Measurements from ENCODE around the gene GSE1. TPM values are rescaled to one million over a fixed set of nuclear protein-coding genes. Genes with fewer than 3 reads are reported as not detected.

GSE1 gene
- total and polyA plus RNA-seq, 2 of the 13 experiments (the other 11 are each of a cell fraction or from before 2014, with no cell fraction given): 16.1 to 31.2 TPM

DNA sequence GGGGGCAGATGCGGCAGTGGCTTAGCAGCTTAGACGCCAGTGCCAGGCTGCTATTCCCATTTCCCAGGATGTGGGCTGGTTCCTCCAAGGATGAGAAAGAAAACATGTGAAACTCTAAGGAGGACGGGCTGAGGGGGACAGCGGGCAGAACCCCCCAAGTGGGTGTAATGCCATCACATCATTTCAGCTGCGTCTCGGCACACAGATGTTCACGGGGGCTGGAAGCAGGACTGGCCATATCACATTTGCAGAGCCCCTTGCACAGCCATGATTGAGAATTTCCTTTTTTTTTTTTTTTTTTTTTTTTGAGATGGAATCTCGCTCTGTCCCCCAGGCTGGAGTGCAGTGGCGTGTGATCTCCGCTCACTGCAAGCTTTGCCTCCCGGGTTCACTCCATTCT, 90.9 kb downstream of the GSE1 start:
- POLR2A ChIA-PET: no interaction called here
- H4K20me1 ChIP-seq (ENCODE audit: insufficient read depth, low read length): no peaks in the 10 kb centered on the region
- in situ Hi-C loops (cut with HindIII; ENCODE audit: extremely low pct_ligation_motif_present, low pct_unique_long_range_greater_than_20kb) (no loop called here), intact Hi-C loops (cut with micrococcal nuclease; ENCODE audit: unreplicated experiment) (no loop called here)
- TF ChIP-seq ZNF253 (CRISPR knock-in tag; IDR thresholded peaks at IDR 0.05; ENCODE audit: borderline replicate concordance) (no peak), ZNF124 (CRISPR knock-in tag; IDR thresholded peaks at IDR 0.05) (no peak), ZNF75D (CRISPR knock-in tag; IDR thresholded peaks at IDR 0.05; ENCODE audit: borderline replicate concordance) (no peak), HIVEP1 (CRISPR knock-in tag; IDR thresholded peaks at IDR 0.05) (no peak), SNAI1 (CRISPR knock-in tag; IDR thresholded peaks at IDR 0.05; ENCODE audit: borderline replicate concordance) (no peak), ZNF510 (CRISPR knock-in tag; IDR thresholded peaks at IDR 0.05; ENCODE audit: low read depth) (no peak), ZNF768 (CRISPR knock-in tag; IDR thresholded peaks at IDR 0.05) (no peak), ZNF761 (CRISPR knock-in tag; conservative IDR thresholded peaks at IDR 0.05) (no peak), FIP1L1 (IDR thresholded peaks at IDR 0.05; ENCODE audit: borderline replicate concordance, insufficient read depth, low read depth, low read length) (no peak), FOXJ3 (CRISPR knock-in tag; IDR thresholded peaks at IDR 0.05; ENCODE audit: borderline replicate concordance) (no peak), KLF11 (CRISPR knock-in tag; IDR thresholded peaks at IDR 0.05) (no peak), NFIC (IDR thresholded peaks at IDR 0.05; ENCODE audit: low read length) (no peak), ISX (CRISPR knock-in tag; conservative IDR thresholded peaks at IDR 0.05) (no peak)
- TF ChIP-seq, protein P1, sequence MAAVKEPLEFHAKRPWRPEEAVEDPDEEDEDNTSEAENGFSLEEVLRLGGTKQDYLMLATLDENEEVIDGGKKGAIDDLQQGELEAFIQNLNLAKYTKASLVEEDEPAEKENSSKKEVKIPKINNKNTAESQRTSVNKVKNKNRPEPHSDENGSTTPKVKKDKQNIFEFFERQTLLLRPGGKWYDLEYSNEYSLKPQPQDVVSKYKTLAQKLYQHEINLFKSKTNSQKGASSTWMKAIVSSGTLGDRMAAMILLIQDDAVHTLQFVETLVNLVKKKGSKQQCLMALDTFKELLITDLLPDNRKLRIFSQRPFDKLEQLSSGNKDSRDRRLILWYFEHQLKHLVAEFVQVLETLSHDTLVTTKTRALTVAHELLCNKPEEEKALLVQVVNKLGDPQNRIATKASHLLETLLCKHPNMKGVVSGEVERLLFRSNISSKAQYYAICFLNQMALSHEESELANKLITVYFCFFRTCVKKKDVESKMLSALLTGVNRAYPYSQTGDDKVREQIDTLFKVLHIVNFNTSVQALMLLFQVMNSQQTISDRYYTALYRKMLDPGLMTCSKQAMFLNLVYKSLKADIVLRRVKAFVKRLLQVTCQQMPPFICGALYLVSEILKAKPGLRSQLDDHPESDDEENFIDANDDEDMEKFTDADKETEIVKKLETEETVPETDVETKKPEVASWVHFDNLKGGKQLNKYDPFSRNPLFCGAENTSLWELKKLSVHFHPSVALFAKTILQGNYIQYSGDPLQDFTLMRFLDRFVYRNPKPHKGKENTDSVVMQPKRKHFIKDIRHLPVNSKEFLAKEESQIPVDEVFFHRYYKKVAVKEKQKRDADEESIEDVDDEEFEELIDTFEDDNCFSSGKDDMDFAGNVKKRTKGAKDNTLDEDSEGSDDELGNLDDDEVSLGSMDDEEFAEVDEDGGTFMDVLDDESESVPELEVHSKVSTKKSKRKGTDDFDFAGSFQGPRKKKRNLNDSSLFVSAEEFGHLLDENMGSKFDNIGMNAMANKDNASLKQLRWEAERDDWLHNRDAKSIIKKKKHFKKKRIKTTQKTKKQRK (IDR thresholded peaks at IDR 0.05; ENCODE audit: low read length): no peak
- TF ChIP-seq, protein P2, sequence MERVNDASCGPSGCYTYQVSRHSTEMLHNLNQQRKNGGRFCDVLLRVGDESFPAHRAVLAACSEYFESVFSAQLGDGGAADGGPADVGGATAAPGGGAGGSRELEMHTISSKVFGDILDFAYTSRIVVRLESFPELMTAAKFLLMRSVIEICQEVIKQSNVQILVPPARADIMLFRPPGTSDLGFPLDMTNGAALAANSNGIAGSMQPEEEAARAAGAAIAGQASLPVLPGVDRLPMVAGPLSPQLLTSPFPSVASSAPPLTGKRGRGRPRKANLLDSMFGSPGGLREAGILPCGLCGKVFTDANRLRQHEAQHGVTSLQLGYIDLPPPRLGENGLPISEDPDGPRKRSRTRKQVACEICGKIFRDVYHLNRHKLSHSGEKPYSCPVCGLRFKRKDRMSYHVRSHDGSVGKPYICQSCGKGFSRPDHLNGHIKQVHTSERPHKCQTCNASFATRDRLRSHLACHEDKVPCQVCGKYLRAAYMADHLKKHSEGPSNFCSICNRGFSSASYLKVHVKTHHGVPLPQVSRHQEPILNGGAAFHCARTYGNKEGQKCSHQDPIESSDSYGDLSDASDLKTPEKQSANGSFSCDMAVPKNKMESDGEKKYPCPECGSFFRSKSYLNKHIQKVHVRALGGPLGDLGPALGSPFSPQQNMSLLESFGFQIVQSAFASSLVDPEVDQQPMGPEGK (CRISPR knock-in tag; IDR thresholded peaks at IDR 0.05): no peak
- TF ChIP-seq, protein P3, sequence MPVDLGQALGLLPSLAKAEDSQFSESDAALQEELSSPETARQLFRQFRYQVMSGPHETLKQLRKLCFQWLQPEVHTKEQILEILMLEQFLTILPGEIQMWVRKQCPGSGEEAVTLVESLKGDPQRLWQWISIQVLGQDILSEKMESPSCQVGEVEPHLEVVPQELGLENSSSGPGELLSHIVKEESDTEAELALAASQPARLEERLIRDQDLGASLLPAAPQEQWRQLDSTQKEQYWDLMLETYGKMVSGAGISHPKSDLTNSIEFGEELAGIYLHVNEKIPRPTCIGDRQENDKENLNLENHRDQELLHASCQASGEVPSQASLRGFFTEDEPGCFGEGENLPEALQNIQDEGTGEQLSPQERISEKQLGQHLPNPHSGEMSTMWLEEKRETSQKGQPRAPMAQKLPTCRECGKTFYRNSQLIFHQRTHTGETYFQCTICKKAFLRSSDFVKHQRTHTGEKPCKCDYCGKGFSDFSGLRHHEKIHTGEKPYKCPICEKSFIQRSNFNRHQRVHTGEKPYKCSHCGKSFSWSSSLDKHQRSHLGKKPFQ (CRISPR knock-in tag; IDR thresholded peaks at IDR 0.05; ENCODE audit: insufficient replicate concordance): no peak
- CTCF ChIA-PET (ENCODE audit: low intra/inter-chr PET ratio, low total read pairs): no interaction called here
- no TSS peak for BruUV-seq (replicated peaks)
- FAIRE-seq: no peak
- no peak overlapping the region for H3K4me3 ChIP-seq (replicated peaks in 1 of 3; ENCODE audit: insufficient read depth in 1 of 3, low read depth in 2 of 3, low read length in 3 of 3)
- 57% methylated on average over 11 of the region's 11 CpGs for WGBS (ENCODE audit: low lambda C conversion rate)
- H3K27me3 ChIP-seq (ENCODE audit: control insufficient read depth in 1 of 2, insufficient read depth in 2 of 2, low read length in 2 of 2): peaks cover 1 to 28% of the 10 kb centered on the region in 2 experiments; a peak in 3 of 5 replicates
- H2AFZ ChIP-seq (ENCODE audit: low read length): no peak overlapping the region
- no peak overlapping the region for H3K4me2 ChIP-seq (ENCODE audit: low read depth, low read length)
- no peaks in the 10 kb centered on the region for H3K36me3 ChIP-seq (replicated peaks in 1 of 2; ENCODE audit: control insufficient read depth in 1 of 2, insufficient read depth in 2 of 2, low read length in 2 of 2)
- no peaks in the 10 kb centered on the region for H3K9me3 ChIP-seq (ENCODE audit: low read length)
- DNase-seq (ENCODE audit: low spot score): no peak
- no peaks in the 10 kb centered on the region for H3K79me2 ChIP-seq (ENCODE audit: insufficient read depth, low read length)
- no peak for ATAC-seq
- H3K9ac ChIP-seq (ENCODE audit: insufficient read depth, low read depth, low read length): no peak overlapping the region
- no peak overlapping the region for H3K27ac ChIP-seq (ENCODE audit: extremely low read length, insufficient read depth, low read length)
- no peaks in the 10 kb centered on the region for H3K4me1 ChIP-seq (ENCODE audit: insufficient read depth, low read length)
